Placental epithelial cell (primary cell): ENCODE data around the gene CSTPP1. TPM values are rescaled to one million over a fixed set of nuclear protein-coding genes. Genes with fewer than 3 reads are reported as not detected.

Experiments used
- small RNA-seq: library from RNA; depleted of rRNA; stranded (forward); fragments of <200 nt; gene quantifications from one replicate; pipeline ENCODE3, GENCODE V24; 2012
- total RNA-seq: library from RNA; depleted of rRNA; stranded (reverse); fragments of >200 nt; gene quantifications from 2 replicates; pipeline ENCODE4 v1.2.3, GENCODE V29; 2012

Gene CSTPP1, protein sequence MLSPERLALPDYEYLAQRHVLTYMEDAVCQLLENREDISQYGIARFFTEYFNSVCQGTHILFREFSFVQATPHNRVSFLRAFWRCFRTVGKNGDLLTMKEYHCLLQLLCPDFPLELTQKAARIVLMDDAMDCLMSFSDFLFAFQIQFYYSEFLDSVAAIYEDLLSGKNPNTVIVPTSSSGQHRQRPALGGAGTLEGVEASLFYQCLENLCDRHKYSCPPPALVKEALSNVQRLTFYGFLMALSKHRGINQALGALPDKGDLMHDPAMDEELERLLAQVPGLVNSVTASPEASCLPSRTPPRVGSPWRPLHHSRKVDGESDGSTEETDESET
- 29.2 and 29.8 TPM in 2 replicates for total RNA-seq

DNA sequence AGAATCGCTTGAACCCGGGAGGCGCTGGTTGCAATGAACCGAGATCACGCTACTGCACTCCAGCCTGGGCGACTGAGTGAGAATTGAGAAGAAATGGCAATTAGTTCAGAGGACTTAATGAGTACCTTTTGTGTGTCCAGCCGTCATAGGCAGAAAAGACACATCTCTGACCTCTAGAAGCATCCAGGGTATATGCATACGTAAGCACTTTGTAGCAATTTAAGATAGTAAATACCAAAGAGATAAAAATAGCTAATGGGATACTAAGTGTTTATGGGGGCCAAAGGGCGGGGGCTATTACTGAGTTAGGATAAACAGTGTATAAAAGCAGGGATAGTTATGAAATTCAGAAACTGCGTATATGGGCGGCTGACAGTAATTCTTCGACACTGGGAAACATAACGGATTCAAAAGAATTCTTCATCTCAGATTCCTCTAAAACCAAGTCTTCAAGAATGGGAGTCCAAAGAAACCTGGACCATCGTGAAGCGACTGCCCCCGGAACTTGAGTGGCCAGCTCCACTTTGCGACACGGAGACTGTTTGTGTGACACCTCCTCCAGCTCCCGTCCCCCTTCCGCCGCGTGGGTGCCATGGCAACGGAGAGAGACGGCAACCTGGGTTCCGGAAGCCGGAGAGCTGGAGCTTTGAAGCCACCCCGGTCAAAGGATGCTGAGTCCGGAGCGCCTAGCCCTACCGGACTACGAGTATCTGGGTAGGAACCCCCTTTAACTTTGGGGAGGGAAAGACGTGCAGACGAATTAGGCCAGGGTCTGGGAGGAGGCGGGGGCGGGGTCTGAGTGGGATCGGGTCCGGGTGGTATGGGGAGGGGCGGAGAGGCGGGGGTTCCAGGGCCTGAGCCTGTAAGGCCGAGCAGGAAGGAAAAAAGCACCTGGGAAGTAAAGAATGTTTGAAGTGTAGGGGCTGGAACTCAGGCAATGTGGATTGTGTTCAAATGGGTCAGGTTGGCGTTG lies at the start of gene CSTPP1:
CSTPP1 (plus strand) TSS at position 624 of the 973 bp plus-strand sequence; CDS start at position 669, 45 bp downstream.

DNA sequence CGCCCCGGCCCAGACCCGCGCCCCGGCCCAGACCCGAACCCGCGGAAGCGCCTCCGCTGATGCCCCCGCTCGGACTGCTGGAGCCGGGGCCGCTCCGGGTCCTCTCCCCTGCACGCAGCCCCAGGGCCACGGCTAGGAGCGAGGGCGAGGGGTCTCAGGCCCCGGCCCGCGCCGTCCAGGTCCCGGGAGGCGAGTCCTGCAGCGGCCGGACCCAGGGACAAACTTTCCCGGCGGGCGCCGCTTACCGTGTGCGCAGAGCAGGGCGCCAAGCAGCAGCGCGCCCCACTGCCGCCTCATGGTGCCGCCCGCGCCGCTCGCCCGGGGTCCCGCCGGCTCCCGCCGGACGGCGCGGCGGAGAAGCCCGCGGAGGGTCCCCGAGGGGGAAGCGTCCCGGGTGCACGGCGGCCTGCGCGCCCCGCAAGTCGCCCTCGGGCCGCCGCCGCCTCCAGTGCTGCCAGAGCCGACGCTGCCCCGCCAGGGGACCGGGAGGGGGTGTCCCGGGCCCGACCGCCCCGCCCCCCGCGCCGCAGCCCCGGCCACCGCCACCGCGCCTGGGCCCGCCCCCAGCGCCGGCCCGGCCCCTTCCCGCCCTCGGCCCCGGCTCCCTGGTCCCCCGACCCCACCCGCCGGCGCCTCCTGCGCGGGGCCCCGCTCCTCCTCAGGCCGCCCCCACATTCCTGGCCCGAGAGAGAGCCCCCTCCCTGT lies 18.3 kb upstream of the CSTPP1 start, which contains the start of gene LRP4:
LRP4 (minus strand) TSS at position 468 of the 705 bp plus-strand sequence; CDS start at position 297, 171 bp downstream.

DNA sequence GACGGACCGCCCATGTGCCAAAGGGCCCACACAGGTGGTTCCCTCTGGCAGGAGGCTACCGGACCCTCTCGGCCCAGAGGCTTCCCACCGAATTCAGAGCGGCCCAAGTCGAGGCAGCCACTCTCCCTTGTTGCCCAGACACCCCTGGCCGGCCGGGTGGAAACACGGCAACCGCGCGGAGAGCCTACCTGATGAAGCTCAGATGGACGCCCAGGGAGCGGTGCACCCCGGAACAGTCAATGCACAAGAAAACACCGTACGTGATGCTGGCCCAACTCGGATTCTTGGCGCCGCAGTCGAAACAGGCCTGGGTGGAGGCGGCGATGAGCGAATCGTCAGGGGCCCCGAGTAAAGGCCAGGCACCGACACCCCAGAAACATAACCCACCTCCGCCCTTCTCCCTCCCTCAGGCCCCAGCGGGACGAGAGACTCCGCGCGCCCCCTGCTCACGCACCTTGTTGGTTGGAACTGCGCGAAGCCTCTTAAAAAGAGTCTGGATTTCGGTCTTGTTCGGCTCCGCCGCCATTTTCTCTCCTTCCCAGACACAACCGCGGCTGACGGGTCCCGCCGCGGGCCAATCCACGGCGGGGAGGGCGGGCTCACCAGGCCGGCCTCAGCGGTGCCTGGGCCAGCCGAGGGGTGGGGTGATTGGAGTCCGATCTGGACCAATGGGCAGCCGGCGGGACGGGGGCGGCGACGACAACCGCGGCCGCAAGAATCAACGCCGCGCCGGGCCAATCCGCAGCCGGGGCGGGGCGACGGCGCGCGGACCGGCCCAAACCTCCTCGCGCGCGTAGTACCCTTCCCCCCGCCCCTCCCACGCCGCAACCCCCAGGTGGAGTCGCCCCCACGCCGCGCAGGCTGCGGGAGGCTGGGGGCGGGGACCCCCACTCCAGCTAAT lies 240.0 kb downstream of the CSTPP1 start, which contains the start of gene ARFGAP2:
ARFGAP2 (minus strand) TSS at position 552 of the 901 bp plus-strand sequence; CDS start at position 526, 26 bp downstream.

DNA sequence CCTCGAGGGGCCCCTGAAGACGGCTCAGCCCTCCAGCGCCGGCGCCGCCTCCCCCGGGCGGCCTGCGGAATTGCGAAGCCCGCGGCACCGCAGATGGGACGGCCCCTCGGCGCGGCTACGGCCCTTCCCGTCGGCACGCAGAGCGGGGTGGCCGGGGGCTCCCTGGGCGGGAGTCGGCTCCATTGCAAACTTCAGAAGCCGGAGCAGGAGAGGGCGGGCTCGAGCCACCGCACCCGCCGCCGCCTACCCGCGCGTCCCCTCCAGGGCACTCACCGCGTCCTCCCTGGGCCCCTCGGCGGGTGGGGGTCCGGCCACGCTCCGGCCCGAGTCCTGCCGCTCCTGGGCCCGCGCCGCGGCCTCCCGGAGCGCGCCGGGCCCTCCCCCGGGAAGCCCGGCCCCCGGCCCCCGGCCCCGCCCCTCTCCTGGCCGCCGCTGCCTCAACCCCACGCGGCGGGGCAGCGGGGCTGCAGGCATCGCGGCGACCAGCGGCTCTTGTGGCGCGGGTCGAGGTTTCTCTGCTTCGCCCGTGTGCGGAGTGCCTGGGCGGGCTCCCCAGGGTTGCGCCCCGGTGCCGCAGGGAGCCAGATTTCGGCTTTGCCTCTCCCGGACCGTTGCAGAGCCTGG lies 249.6 kb downstream of the CSTPP1 start, which contains the start of gene PACSIN3:
PACSIN3 (minus strand) TSS at position 359 of the 624 bp plus-strand sequence. CDS start 3,707 bp downstream, outside the sequence.

Small RNA genes within 50 kb of the gene (small RNA-seq; reads per million reads assigned to genes)
- not detected for gene MIR6745

Other genes with a start within 250 kb of the CSTPP1 start
- gene ARHGAP1, start 236.1 kb upstream of the CSTPP1 start, total RNA-seq: 64.0 and 78.9 TPM in 2 replicates
- 16.3 and 16.9 TPM in 2 replicates for gene ZNF408, start 235.7 kb upstream of the CSTPP1 start, total RNA-seq
- not detected in 2 replicates for gene F2, start 217.5 kb upstream of the CSTPP1 start, total RNA-seq
- 50.1 and 51.0 TPM in 2 replicates for gene CKAP5, start 90.5 kb upstream of the CSTPP1 start, total RNA-seq
- 0.43 and 1.6 TPM in 2 replicates for gene LRP4, start 18.2 kb upstream of the CSTPP1 start, total RNA-seq
- gene ARFGAP2, start 240.1 kb downstream of the CSTPP1 start, total RNA-seq: 155 and 205 TPM in 2 replicates
- gene PACSIN3, start 249.7 kb downstream of the CSTPP1 start, total RNA-seq: 122 and 129 TPM in 2 replicates